ENCODE data around the gene CAMK2D. TPM values are rescaled to one million over a fixed set of nuclear protein-coding genes. Genes with fewer than 3 reads are reported as not detected.

Gene CAMK2D
- total RNA-seq, result 22.1 and 49.7 TPM in 2 replicates

DNA sequence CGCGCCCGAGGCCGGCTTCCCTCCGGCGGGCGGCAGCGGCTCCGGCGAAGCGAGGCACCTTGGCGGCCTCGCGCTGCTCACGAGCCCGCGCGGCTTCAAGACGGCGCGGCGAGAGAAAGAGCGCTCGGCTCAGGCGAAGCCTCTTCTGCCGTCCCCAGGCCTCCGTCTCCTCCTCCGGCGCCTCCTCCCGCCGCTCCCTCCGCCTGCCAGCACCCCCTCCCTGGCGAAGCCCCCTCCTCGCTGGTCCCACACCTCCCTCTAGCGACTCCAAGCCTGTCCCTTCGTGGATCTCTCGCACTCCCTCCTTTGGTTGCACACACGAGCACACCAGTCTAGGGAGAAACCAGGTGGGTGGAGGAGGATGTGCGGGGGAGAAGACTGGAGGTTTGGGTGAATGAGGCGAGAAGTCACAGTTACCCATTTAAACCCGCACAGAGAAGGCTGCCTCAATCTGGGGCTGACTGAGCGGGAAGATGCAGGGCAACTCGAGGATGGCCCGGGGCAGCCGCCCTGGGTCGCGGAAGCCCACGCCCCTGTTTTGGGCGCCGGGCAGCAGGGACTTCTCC lies at the start of gene CAMK2D:
Gene CAMK2D (minus strand): TSS at position 119 of the 566 bp plus-strand sequence. CDS start 670 bp downstream, outside the sequence.

Other genes starting within 250 kb of the CAMK2D start
- 68.2 and 85.9 TPM in 2 replicates for gene ARSJ, start 217.9 kb upstream of the CAMK2D start, total RNA-seq

Measured in epithelial cell of umbilical artery (primary cell).